ENCODE results near the gene CCDC86. TPM values are rescaled to one million over a fixed set of nuclear protein-coding genes. Genes with fewer than 3 reads are reported as not detected.

Gene CCDC86
- total and polyA plus RNA-seq, 10 of the 15 experiments (the other 5 are each of a cell fraction or from before 2014, with no cell fraction given): 2.0 to 87.2 (median 38.7) TPM

DNA sequence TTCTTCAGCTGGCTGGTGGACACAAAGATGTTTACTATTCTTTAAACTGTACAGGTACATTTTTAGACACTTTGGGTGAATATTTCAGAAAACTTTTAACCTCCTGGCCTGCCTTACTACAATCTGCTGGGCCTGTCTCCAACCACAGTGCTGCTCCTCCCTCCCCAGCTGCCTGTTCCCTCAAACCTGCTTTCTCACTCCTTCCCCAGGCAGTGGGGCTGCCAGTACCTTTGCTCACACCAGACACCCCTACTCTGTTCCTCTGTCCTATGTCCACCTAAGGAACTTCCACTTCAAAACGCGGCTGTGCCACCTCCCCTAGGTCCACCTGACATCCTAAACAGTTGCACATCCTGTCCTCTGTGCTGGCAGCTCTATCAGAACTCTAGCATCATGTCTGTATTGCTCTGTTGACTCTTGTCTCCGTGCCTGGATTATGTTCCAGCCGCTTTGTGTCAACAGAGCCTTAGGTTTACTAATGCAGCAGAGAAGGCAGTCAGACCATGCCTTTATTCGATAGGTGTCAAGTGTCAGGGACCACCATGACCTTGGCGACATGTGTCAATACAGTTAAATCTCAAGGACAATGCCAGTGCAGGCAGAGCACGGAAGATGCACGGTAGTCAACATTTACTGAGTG lies 38.9 kb downstream of the CCDC86 start:
- CTCF ChIA-PET: no interaction called here
- H3K36me3 ChIP-seq (ENCODE audit: control insufficient read depth in 2 of 2, insufficient read depth in 2 of 2, low read length in 1 of 2): peaks cover 0 to 5% of the 10 kb centered on the region in 2 experiments; a peak in 3 of 4 replicates
- no peaks in the 10 kb centered on the region; the same call in 1 of the 2 replicates for H4K20me1 ChIP-seq (ENCODE audit: control insufficient read depth, insufficient read depth)
- DNase-seq (ENCODE audit: low read depth, low spot score): no peak
- no peak overlapping the region for H3K4me2 ChIP-seq (ENCODE audit: control insufficient read depth, insufficient read depth)
- no peak for TF ChIP-seq EZH2 (IDR thresholded peaks at IDR 0.05; ENCODE audit: borderline replicate concordance, control insufficient read depth, low read depth, low read length)
- TF ChIP-seq FOXK2 (IDR thresholded peaks at IDR 0.05): no peak
- TF ChIP-seq SRF (IDR thresholded peaks at IDR 0.05; ENCODE audit: low read depth in 2 of 2, low read length in 2 of 2): no peak
- TF ChIP-seq GABPA (IDR thresholded peaks at IDR 0.05; ENCODE audit: low read depth): no peak
- TF ChIP-seq ZNF24 (IDR thresholded peaks at IDR 0.05): no peak
- TF ChIP-seq, protein P1, sequence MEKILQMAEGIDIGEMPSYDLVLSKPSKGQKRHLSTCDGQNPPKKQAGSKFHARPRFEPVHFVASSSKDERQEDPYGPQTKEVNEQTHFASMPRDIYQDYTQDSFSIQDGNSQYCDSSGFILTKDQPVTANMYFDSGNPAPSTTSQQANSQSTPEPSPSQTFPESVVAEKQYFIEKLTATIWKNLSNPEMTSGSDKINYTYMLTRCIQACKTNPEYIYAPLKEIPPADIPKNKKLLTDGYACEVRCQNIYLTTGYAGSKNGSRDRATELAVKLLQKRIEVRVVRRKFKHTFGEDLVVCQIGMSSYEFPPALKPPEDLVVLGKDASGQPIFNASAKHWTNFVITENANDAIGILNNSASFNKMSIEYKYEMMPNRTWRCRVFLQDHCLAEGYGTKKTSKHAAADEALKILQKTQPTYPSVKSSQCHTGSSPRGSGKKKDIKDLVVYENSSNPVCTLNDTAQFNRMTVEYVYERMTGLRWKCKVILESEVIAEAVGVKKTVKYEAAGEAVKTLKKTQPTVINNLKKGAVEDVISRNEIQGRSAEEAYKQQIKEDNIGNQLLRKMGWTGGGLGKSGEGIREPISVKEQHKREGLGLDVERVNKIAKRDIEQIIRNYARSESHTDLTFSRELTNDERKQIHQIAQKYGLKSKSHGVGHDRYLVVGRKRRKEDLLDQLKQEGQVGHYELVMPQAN (conservative IDR thresholded peaks at IDR 0.05): no peak
- WGBS (ENCODE audit: insufficient coverage, insufficient replicate concordance, low lambda C conversion rate, missing lambda C conversion rate): 90% methylated on average over 8 of the region's 8 CpGs
- no peak for FAIRE-seq
- intact Hi-C loops (cut with micrococcal nuclease; ENCODE audit: unreplicated experiment) (no loop called here), in situ Hi-C loops (cut with MboI) (no loop called here)
- H3K79me2 ChIP-seq (ENCODE audit: control insufficient read depth, insufficient read depth, low read length): no peaks in the 10 kb centered on the region
- no TSS peak for BruUV-seq (replicated peaks)
- H3K9me3 ChIP-seq (replicated peaks; ENCODE audit: control insufficient read depth, insufficient read depth, low read length): no peaks in the 10 kb centered on the region
- H2AFZ ChIP-seq (ENCODE audit: control insufficient read depth, low read depth, low read length): no peak overlapping the region
- no peak for ATAC-seq
- POLR2A ChIA-PET: no interaction called here
- no peak overlapping the region for H3K27ac ChIP-seq (ENCODE audit: control insufficient read depth, insufficient read depth)
- RAD21 ChIA-PET (ENCODE audit: unreplicated experiment): no interaction called here
- no peaks in the 10 kb centered on the region for H3K27me3 ChIP-seq (replicated peaks in 1 of 2; ENCODE audit: control insufficient read depth in 2 of 2, insufficient read depth in 2 of 2, low read length in 1 of 2)
- SMC1A ChIA-PET (ENCODE audit: uncharacterized antibody, unreplicated experiment): no interaction called here
- no peak overlapping the region for H3K9ac ChIP-seq (ENCODE audit: control insufficient read depth, insufficient read depth, low read length)
- H3K4me1 ChIP-seq (ENCODE audit: control insufficient read depth, insufficient read depth, low read length): no peaks in the 10 kb centered on the region
- H3K4me3 ChIP-seq: no peak overlapping the region

Measured in GM12878 (cell line).